EL (cell line): ENCODE data around the gene CCDC91.
"Not testable (repeated sequence)": the region's sequence is repeated elsewhere in the genome, so short reads cannot be mapped to it uniquely, and the experiment has no call there.

Source experiments
- DNase-seq: peaks from one replicate; pipeline ENCODE4 v3.0.0-alpha.2; 2016

Gene CCDC91

DNA sequence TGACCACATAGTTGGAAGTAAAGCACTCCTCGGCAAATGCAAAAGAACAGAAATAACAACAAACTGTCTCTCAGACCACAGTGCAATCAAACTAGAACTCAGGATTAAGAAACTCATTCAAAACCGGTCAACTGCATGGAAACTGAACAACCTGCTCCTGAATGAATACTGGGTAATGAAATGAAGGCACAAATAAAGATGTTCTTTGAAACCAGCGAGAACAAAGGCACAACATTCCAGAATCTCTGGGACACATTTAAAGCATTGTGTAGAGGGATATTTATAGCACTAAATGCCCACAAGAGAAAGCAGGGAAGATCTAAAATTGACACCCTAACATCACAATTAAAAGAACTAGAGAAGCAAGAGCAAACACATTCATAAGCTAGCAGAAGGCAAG, 285.9 kb downstream of the CCDC91 start:
- not testable (repeated sequence) for DNase-seq

DNA sequence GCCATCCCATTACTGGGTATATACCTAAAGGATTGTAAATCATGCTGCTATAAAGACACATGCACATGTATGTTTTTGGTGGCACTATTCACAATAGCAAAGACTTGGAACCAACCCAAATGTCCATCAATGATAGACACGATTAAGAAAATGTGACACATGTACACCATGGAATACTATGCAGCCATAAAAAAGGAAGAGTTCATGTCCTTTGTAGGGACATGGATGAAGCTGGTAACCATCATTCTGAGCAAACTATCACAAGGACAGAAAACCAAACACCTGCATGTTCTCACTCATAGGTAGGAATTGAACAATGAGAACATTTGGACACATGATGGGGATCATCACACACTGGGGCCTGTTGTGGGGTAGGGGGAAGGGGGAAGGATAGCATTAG, 288.8 kb downstream of the CCDC91 start:
- DNase-seq = not testable (repeated sequence)

DNA sequence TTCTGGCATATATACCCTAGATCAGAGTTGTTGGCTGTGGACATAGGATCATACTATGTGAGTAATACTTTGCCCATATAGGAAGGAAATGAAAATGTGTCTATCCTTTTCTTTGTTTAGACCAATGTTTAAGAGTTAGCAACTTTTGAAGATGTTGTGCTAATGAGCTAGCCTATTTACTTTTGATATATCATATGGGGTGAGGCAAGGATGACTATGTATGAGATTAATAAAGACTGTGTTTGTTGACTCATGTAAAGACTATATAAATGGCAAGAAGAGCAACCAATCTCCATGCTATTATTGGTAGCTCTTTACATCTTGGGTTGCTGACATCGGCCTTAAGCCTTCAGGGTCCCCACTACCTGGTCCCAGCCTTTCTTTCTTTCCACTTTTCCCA, 289.4 kb downstream of the CCDC91 start:
- no peak for DNase-seq

DNA sequence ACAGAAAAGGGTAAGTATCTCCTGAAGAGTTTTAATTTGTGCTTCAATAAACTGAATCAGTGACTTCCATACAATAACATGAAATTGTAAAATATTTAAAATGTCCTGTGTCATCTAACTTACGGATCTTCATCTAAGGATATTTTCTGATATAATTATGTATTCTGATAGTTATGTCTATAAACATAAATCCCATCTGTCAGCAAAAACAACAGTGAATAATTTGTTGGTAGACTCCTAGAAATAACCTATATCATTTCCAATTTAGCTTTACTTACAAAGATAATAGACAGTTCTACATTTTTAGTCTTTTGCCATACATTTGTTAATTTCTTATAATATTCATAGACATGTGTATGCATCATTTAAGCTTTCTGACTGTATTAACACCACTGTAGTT, 293.9 kb downstream of the CCDC91 start:
- DNase-seq = no peak

DNA sequence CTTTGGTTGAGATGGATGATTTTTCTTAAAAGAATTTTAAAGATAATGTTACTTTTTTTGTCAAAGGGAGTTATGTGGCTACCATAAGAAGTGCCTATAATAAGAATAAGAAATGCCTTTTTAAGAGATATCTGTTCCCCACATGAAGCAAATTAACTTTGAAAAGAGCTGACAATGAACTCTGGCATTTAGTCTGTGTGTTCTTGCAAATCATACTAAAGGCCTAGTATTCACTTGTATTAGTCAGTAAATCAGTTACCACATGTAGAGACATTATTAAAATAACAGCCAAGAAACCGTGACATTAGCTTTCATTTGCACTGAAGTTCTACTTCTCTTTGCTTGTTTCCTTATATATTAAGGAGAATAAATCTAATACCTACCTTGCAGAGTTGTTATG, 296.3 kb downstream of the CCDC91 start:
- no peak for DNase-seq

DNA sequence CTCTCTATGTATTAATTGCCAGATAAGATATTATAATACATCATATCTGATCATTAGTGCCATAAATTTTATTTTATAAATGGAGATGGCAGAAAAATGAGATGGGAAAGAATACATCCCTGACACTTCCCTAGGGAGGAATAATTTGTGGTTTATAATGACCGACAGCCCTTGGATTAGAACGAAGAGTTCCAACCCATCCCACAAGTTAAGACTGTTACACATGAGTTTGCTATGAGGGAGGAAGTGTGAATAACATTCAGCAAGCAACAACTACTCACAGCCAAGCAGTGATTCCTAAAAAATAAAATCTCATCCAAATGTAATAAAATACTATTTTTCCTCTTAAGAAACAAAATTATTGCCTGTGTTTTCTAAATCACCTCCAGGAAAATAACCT, 299.0 kb downstream of the CCDC91 start:
- peak; percentile 22 for DNase-seq

DNA sequence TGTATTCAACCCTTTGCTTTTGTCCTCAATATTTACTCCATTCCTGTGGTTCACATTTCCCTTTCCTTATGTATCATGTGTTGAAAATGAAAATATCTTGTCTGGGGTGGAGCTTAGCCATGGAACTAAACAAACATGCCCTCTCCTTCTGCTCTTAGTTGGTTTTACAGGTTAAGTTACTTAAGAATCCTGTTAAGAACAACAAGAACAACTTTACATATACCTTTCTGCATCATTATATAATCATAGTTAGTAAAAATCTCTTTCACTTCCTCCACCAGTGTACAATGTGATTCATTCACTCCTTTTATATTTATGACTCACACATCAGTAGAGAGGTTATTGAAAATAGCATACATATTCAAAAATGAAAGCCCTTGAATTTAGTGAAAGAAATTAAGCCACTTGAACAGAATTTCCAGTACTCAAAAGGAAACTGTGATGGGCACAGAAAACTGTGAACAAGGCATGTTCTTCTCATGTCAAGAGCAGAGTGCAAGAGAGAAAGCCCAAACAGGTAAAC, 307.7 kb downstream of the CCDC91 start:
- DNase-seq = peak; percentile 28

DNA sequence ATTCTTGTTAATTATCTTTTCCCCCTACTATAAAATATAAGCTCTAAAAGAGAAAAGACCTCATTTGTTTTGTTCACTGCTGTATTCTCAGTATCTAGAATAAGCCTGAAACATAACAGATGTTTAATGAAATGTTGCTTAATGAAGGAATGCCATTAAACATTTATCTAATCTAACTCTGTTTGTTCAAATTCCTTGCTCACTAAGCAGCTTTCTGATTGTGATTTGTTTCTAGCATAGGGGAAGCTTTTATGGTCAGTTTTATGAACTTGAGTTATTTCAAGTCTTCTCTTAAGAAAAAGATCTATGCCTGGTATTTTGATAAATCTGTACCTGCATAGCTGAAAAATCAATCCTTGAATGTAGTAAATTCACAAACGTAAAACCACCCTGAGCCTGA, 308.6 kb downstream of the CCDC91 start:
- no peak for DNase-seq

DNA sequence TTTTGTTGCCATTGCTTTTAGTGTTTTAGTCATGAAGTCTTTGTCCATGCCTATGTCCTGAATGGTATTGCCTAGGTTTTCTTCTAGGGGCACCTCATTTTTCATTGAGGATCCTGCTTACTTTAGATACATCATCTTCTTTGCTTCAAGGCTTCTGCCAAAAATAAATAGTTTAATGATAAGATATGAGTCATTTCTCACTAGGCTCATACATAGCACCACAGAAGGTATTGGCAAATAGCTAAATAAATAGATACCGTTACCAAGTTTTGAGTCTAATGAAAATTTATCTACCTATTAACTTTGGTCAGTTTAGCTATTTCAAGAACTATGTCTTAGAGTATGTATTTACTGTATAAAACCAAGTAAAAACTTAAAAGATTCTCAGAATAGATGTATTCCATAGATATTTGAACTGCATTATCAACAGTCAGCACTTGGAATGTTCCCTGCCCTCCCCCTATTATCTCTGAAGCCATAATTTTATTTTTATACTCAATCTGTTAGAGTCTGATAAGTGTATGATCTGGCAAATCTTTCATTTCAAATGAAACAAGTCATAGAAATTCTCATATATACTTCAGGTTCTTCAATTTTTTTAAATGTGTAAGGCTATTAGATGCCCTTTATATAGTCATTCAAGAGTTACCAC, 310.2 kb downstream of the CCDC91 start:
- DNase-seq = peak; percentile 15

DNA sequence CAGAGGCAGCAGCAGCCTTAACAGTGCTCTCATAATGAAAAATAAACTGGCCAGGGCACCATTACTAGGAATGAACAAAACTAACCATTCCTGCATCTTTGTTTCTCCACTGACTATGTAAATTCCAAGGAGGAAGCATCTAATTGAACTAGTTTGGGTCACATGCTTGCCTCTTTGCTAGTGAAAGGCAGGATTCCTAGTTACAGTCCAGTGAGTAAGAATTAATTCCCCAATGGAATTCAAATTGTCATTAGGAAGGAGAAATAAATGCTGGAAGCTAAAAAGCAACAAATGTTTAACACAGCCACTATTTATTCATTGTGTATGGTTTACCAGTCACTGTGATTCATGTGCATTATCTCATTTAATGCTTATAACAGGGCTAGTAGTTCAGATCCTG, 316.0 kb downstream of the CCDC91 start:
- DNase-seq = peak; percentile 33

DNA sequence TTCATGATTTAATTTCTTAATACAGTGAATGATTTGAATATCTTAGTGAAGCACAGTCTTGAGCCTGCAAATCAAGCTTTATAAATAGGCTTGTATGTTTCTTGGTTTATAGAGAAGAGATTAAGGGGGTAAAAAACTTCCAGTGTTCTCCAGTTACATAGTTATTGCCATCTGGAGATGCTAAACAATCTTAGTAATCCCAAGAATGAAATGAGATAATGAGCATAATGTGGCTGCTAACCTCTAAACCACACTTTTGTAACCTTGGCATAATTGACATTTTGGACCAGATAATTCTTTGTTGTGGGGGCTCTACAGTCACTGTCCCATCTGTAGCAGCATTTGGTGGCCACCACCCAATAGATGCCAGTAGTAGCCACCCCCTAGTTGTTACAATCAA, 316.8 kb downstream of the CCDC91 start:
- peak; percentile 77 for DNase-seq

DNA sequence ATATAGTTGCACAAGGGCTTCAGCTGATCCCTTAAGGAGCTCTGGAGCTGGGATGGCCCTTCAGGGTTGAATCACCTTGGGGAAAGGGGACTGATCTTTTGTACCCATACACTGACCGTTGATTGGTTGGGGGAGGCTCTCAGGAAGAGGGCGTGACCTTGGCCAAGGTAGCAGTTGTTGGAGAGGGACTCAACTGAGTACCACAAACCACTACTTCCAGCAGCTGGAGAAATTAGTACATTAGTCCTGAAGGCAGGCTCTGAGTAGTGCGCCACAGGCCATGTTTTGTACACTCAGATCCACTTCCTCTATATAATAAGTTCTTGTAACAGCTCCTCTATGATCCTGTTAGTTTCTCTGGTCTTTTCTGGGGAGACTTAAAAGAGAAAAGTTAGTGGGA, 317.6 kb downstream of the CCDC91 start:
- DNase-seq = no peak

DNA sequence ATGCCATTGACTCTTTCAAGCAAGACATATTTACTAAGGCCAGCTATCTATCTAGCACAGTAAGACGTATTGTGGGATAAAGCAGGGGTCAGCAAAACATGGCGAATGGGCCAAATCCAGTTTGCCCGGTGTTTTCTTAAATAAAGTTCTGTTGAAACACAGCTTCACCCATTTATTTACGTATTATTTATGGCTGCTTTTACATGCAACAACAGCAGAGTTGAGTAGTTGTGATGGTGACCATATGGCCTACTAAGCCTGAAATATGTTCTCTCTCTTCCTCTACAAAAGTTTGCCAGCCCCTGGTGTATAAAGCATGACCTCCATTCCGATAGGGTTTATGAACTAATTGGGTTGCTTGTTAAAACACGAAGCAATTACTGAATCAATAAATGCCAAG, 322.1 kb downstream of the CCDC91 start:
- DNase-seq = no peak

DNA sequence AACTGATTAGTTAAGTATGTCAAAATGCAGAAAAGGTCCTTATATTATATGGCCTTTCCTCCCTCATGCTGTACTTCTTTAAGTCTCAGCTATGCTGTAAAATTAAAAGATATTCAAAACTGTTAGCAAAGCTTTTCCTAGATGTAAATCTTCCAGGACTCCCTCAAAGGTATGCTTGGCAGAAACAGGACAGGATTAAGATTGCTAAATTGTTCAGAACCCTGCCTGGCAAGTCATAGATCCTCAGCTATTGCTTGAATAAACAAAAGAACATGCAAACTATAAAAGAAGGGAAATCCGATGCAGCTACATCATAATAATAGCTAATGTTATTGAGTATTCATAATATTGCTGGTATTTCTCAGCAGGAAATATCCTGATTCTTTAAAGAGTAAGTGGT, 322.6 kb downstream of the CCDC91 start:
- no peak for DNase-seq

DNA sequence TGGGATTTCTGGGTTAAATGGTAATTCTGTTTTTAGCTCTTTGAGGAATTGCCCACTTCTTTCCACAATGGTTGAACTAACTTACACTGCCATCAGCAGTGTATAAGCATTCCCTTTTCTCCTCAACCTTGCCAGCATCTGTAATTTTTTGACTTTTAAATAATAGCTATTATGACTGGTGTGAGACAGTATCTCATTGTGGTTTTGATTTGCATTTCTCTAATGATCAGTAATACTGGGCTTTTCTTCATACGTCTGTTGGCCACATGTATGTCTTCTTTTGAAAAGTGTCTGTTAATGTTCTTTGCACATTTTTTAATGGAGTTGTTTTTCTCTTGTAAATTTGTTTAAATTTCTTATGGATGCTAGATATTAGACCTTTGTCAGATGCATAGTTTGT, 323.7 kb downstream of the CCDC91 start:
- no peak for DNase-seq

DNA sequence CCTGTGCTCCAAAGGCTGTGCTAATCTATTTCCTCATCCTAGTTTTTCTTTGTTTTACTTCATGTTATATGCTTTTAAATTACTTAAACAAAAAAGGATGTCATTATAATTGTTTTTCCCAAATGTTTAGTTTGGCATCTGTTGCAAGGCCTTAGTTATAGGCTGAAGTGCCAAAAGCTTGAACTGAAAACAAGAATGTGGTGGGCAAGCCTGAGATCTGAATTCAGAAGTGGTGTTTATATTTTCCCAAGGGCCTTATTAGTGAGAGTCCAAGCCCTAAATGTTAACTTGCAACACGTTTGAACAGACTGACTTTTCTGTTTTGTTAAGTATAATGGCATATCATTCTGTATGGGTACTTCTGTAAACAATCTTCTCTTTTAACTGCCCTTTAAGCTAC, 326.8 kb downstream of the CCDC91 start:
- DNase-seq = no peak

DNA sequence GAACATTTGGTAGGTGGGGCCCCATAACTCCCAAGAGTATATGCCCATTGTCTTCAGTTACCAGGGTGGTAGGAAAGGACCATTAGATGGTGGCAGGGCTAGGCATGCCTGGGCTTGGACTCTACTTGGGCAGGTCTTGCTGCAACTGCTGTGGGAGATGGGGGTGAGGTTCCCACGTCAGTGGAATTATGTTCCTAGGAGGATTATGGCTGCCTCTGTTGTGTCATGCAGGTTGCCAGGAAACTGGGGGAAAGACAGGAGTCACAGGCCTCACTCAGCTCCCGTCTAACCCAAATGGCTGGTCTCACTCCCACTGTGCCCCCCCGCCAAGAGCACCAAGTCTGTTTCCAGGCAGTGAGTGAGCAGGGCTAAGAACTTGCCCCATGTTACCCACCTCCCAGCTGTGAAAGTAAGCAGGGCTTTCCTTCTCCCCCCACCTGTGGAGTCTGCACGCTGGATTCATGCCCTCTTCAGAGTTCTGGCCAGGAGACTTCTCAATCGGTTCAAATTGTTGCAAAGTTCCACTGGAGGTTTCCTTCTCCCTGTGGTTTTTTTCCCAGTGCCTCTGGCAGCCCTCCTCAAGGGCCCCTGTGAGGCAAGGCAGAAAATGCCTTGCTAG, 337.5 kb downstream of the CCDC91 start:
- DNase-seq = no peak

DNA sequence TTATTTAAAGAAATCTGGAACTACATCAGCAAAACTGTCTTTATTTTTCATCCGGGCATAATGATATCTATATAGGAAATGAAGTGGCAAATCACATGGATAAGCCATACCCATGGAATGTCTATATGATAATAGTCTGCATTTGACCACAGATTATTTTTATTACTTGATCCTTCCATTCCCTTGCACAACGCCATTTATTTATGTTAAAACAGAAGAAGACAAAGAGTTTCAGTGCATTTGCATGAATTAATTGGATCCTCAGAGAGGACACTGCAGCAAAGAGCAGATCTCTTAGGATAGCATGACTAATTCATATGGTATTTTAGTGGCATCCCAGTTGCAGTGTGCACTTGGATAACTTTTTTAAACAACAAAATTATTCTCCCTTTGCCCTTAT, 345.0 kb downstream of the CCDC91 start:
- DNase-seq = peak; percentile 76

DNA sequence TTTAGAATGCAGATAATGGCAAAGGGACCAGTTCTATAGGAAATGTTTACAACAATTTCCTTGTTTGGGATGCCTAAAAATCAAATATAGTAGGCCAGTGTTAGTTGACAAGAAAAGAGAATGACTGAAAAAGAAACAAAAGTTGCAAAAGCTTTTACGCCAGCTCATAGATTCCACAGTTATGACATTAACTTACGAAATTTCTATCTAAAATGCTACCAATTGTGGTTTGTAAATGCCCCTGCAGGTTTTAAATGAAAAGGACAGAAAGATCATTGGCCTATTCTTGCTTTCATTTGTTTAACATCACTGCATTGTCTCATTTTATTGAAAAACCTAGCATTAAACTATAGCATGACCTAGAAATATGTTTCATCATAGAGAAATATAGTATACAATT, 345.8 kb downstream of the CCDC91 start:
- DNase-seq = peak; percentile 75

DNA sequence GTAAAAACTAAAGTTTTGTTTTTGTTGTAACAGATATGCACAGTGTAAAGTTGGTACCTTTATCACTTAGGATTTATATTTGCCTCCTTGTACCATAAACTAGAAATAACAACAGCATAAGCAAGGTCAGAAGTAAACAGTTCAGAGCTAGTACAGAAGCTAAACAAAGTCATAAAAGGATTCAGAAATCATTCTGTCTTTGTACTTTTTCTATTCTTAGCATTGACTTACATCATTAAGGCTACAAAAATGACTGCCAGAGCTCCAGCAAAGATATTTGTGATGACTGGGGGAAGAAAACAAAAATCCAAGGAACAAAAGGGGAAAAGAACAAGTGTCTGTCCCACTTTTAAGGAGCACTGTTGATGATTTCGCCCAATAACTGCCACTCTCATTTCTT, 347.2 kb downstream of the CCDC91 start:
- no peak for DNase-seq

DNA sequence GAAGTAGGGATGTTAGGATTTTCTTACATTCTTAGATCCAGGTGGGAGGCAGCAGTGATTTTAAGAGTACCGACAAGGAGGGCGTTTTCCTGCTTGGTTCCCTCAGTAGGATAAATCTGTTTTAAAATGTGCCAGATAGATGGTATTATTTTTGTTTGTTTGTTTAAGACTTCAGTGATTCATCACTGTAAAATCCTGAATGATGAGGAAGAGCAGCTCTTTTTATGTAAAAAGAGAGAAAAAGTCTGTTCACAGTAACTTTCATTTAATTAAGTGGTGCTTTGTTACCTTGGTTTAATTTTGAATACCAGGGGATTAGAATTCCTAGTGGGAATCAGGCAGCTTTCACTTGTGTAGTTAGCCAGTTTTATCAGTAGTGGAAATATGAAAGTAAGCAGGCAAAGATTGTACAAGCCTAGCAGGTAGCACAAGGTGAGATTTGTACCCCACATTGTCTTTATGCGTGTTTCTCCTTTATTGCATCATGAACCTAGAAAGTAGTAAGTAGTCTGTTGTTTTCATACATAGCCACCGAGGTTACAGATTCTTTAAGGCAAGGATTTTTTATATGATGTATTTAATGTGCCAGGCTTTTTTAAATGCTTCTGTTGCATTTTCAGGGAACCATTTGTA, 349.6 kb downstream of the CCDC91 start:
- DNase-seq = peak; percentile 24

DNA sequence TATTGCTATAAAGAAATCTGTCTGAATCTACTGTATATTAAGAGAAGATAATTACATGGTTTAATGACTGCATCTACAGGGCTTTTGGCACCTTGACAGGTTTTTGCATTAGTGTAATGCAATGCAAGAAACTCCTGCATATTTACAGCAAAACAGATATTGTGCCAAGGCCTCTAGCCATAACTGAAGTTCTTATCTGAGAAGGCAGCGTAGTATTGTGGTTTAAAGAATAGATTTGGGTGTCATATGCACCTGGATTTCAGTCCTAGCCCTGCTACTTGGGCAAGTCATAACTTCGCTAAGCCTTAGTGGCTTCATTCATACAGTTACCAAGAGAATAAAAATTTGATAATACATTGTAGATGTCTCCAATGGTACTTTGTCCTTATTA, 350.1 kb downstream of the CCDC91 start:
- no peak for DNase-seq

DNA sequence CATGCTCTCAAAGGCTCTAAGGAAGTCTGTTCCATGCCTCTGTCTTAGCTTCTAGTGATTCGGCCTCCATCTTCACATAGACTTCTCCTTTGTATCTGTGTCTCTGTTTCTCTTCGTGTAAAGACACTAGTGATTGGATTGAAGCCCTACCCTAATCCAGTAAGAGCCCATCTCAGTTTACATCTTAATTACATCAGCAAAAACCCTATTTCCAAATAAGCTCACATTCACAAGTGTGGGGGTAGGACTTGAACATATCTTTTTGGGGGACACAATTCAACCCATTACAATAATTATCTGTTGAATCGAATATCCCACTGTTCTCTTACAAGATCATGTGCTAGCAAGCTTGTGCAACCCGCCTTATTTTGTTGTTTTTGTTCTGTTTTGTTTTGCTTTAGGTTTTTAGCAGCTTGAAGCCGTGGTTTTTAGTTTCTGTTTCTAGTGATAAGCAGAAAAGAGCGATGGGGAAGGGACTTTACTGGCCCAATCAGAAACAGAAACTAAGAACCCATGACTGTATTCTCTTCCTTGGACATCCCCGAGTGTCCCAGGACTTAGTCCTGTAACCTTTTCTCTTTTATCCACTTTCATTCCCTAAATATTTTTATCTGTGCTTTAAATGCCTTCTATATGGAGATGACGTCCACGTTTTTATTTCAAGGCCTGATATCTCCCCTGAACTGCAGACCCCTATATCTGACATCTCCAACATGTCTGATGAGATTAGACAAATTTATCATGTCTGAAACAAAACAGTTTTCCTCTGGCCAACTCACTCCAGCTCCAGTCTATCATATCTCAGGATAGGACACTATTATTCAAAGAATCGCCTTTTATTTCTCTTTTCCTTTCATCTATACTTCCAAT, 353.0 kb downstream of the CCDC91 start:
- no peak for DNase-seq
